ENCODE data around the gene DPP7.
"Not testable (repeated sequence)": the region's sequence is repeated elsewhere in the genome, so short reads cannot be mapped to it uniquely, and the experiment has no call there.

DPP7 gene

DNA sequence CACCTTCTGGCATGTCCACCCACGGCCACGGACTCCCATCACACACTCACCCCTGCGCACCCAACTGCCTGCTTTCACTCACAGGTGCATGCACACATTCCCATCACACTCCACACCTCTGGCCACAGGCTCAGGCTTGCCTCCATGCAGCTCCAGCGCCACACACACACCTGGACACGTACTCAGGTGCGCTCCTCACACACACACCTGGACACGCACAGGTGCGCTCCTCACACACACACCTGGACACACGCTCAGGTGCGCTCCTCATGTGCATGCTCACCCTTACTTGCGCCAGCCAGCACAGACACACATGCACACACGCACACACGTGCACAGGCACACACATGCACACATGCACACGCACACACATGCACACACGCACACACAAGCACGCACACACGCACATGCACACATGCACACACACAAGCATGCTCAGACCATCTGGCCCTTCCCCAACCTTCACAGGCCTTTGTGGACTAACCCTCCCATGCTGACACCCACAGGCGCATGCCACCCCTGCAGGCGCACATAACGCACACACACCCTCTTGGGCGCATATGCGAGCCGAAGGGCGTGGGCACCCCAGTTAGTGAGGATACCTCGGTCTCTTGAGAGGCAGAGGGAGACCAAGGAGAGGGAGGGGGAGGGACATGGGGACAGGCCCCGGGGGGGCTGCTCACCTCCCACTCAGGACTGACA, 32.7 kb upstream of the DPP7 start:
- DNase-seq = no peak

DNA sequence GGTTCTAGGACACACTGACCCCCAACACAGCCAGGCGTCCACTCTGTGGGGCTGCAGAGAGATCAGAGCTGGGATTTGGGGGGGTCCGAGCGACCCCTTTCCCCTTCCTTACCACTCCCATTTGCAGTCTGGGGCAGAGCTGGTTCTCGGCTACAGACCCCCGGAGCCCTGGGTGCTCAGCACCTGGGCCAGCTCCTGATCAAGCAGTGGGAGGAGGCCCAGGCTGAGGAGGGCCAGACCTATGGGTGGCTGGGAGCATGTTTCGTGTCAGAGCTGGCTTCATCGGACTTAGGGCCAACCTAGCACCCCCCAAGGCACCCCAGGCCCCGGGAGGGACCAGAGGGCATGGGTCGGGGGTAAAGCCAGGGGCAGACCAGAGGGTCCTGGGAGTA, 32.0 kb upstream of the DPP7 start:
- DNase-seq = no peak

DNA sequence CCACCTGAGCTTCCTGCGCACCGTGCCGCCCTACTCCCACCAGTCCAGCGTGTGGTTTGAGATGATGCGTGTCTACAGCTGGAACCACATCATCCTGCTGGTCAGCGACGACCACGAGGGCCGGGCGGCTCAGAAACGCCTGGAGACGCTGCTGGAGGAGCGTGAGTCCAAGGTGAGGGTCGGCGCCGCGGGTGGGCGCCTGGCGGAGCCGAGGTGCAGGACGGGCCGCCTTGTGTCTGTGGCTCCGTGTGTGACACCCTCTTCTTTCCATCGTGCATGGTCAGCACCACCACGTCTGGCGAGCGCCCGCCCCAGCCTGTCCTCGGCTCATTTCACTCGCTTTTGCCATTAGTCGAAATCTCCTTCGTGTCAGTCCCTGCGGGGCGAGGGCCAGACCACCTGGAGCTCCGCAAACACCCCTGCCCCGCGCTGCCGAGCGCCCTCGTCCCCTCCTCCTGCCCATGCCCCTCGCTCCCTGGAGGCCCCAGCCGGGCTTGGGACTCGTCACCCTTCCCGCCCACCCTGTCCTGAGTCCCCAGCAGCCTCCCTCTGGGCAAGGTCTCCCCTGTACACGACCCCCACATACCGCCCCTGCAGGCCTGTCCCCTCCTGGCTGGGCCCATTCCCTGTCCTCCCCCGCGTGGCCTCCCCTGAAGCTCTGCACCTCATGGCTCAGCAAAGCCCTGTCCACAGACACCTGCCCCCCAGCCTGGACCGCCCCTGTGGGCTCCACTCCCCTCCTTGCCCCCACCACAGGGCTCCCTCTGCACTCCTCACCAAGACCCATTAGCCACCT, 31.4 kb upstream of the DPP7 start:
- no peak for DNase-seq

DNA sequence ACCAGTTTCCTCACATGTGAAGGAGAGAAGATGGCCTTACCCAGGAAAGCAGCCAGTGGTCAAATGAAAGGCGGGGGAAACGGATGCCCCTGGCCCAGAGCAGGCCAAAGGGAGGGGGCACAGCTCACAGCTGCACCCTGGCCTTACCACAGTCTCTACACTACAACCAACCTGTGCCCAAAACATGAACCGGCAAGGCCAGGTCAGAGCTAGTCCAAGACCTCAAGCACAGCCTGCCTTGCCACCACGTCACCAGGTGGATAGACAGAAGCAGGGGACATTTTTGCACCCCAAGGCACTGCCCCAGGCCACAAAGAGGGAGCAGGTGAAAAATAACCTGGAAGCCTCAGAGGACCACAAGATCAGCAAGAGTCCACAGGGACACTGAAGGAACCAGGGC, 28.9 kb upstream of the DPP7 start:
- DNase-seq = no peak

DNA sequence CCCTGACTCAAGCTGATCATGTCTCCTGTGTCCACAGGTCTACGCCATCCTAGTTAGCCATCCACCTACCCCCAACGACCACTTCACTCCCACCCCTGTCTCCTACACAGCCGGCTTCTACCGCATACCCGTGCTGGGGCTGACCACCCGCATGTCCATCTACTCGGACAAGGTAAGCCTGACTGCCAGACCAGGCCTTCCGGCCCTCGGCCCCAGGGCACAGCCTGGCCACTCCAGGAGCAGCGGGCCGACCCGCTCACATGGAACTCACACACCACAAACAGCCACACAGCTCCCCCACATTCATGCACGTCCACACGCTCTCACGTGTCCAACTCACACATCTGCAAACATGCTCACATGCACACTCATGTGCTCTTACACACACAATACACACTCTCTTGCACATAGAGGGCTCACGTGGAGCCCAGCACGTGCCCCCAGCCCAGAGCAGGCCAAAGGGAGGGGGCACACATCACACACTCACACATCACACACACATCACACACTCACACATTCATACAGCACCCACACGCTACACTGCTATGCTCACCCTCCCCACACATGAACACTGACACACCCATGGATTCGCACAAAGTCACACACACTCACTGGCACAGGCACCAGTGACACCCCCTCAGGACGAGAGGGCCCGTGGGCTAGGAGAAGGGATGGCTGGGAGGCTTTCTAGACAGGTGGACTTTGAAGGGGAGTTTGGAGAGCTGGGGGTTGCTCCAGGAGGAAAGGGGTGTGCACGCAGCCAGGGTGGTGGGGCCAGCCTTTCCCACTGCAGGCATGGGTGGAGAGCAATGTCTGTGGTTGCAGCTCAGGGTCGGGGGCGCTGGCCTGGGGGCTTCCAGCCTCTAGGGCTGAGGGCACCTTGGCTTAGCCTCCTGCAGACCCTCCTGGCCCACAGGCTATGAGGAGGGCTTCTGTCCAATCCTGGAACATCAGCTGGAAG, 27.7 kb upstream of the DPP7 start:
- DNase-seq = no peak

DNA sequence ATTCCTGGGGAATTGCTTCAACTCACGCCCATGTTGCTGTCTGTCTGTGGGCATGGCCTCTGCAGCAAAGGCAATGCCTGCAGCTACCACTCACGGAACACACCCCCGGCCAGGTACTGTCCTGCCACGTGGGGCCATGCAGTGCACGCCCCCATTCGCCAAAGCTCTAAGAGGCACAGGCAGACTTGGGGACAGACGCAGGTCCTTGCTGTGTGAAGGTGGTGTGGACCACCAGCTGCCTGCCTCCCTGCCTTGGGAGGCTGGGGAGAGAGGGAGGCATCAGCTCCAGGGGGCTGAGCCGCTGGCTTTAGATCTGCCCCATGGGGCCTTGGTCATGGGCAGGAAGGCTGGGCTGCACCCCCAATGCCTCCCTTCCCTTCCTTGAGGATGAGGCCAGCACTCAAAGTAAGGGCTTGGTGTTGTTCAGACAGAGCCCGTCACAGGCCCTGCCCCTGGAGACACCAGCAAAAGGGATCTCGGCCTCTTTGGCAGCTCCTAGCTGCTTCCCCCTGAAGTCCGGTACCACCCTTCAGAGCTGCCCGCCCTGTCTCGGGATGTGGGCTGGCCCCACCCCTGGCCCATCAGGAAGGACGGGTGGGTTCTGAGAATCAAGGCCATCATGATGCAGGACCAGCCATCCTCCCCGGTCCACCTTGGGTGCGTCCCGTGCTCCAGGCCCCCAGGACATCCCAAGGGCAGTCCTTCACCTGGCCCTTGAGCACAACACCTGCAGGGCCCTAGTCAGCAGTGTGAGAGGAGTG, 26.7 kb upstream of the DPP7 start:
- DNase-seq = no peak

DNA sequence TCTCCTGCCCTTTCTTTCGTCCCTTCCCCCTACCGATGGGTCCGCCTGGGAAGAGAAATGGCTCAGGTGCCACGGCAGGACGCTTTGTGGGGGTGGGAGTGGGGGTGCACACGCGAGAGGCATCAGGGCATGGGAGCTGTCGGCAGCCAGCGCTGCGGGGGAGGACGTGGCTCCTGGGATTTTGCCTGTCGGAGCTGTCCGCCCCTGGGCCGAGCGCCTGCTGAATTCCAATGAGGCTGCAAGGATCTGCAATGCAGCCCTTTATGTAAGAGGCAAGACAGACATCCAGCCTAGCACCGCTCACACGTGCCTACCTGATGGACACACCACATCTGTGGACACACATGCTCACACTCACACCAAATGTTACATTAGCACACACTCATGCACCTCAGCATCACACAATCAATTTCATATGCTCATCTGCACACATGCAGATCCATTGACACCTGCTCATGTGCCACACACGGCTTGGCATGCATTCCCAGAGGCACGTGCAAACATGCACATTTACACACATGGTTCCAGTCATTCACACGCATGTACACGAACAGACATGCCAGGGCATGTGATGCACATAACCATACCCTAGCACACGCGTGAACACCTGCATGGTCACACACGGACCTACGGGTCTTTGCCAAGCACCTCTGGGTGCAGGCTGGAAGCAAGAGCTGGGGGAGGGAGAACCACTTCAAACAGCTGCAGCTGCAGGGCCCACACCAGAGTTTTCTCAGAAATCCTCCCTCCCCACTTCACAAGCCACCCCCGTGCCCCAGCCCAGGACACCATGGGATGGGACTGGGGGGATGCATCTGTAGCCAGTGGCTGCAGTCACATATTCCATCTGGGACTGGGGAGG, 25.8 kb upstream of the DPP7 start:
- DNase-seq = no peak

DNA sequence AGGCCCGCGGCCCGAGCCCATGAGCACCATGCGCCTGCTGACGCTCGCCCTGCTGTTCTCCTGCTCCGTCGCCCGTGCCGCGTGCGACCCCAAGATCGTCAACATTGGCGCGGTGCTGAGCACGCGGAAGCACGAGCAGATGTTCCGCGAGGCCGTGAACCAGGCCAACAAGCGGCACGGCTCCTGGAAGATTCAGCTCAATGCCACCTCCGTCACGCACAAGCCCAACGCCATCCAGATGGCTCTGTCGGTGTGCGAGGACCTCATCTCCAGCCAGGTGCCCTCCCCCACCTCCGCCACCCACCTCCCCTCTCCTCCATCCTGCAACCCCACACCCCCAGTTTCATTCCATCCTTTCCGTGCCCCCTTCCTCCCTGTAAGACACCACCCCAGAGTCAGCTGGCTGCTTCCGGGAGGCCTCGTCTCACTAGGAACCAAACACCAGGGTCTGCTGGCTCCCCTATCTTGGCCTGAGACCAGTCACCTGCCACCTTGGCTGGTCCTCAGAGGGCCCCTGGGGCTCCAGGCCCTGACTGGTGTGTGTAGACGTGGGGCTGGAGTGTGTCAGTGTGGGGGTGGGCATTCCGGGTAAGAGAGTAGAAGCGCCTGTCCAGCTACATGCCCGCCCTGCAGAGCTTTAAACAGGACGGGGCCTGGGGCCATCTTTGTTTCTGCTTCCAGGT, 25.1 kb upstream of the DPP7 start:
- no peak for DNase-seq

DNA sequence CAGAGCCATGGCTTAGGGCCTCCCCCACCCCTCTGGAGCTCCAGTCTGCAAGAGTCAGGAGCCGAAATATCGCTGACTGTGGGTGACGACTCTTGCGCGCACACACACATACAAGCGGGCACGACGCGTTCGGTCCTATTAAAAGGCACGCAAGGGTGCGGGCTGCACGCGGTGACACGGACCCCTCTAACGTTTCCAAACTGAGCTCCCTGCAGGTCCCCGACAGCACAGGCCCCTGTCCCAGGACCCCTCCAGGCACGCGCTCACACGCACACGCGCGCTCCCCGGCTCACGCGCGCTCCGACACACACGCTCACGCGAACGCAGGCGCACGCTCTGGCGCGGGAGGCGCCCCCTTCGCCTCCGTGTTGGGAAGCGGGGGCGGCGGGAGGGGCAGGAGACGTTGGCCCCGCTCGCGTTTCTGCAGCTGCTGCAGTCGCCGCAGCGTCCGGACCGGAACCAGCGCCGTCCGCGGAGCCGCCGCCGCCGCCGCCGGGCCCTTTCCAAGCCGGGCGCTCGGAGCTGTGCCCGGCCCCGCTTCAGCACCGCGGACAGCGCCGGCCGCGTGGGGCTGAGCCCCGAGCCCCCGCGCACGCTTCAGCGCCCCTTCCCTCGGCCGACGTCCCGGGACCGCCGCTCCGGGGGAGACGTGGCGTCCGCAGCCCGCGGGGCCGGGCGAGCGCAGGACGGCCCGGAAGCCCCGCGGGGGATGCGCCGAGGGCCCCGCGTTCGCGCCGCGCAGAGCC, 24.4 kb upstream of the DPP7 start, which contains the start of gene GRIN1:
Gene GRIN1 (plus strand): TSS at position 433 of the 746 bp plus-strand sequence. CDS start 333 bp downstream, outside the sequence.
- no peak for DNase-seq

DNA sequence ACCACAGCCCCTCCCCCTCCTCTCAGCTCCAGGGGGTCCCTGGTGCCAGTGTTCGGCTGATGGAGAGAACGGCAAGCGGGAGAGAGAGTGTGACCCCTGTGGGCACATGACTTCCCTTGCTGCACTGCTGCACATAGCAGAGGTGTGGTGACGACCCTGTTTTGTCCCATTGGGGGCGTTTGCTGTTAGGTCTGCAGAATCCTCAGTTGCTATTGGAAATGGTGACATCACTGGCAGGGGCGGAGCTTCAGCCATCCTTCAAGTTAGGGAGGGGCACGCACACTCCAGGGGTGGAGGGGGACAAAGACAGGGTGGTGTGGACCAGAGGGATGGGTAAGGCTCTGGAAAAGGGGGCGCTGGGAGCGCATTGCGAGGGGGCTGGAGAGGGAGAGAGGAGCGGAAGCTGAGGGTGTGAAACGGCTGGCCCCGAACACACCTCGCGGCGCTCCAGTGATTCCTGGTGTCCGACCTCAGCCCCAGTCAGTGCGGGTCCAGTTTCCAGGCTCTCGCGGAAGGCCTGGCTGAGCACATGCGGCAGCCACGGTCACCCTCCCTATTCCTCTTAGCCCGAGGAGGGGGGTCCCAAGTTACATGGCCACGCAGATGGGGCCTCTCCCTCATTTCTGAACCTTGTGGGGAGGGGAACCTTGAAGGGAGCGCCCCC, 23.7 kb upstream of the DPP7 start:
- DNase-seq = no peak

DNA sequence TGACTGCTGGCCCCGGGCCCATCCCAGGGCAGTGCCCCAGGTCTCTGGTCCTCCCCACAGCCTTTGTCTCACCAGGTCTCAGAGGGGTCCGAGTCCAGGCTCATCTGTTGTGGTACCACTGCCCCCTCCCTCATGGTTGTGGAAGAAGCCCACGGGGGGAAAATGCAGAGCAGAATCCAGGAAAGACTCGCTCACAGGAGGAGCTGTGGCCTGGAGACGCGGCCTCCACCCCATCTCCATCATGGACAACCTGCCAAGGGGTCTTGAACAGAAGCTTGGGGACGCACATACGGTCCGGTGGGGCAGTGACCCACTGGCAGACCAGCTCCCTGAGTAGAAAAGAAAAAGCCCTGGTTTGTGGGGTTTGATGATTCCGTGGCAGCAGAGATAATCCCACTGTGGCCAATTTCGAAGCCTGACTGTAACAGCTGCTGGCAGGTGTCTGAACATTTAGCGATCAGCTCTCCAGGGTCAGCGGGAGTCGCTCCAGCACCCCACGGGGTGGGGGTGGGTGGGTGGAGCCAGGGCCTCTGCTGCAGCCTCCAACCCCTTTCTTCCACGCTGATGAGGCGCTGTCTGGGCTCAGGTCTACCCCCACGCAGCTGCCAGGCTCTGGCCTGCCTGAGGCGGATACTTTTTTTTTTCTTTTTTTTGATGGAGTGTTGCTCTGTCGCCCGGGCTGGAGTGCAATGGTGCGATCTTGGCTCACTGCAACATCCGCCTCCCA, 22.5 kb upstream of the DPP7 start:
- no peak for DNase-seq

DNA sequence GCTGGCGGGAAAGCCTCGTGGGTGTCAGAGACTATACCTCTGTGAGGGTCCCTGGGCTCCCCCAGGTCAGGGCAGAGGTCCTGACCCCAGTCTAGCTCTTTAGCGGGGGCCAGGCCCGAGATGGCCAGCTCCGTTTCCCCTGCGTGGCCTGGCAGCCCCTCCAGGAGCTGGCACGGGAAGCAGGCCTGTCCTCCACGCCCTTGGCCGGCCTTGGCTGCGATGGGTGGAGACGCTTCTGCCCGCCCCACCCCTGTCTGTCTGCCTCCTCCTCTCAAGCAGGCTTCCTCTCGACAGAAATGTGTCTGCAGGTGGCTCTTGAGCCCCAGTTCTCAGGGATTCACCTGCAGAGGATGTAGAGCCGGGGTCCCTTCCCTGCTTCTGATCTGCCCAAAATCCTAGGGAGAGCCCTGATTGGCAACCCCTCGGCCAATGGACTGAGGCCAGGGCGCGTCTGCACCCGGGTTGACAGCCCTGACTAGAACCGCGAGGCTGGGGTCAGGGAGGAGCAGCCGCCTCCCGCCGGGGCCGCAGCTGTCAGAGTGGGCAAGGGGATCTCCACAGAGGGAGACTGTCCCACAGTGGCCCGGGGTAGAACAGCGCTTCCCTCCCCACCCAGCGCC, 21.8 kb upstream of the DPP7 start:
- DNase-seq = no peak

DNA sequence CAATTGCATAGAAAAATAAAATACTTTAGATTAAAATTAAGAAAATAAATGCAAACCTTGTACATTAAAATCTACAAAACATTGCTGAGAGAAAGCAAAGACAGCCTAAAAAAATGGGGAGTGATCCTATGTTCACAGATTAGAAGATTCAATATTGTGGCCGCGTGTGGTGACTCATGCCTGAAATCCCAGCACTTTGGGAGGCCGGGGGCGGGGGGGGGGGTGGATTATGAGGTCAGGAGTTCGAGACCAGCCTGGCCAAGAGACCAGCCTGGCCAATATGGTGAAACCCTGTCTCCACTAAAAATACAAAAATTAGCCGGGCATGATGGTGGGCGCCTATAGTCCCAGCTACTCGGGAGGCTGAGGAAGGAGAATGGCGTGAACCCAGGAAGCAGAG, 20.6 kb upstream of the DPP7 start:
- DNase-seq = not testable (repeated sequence)

DNA sequence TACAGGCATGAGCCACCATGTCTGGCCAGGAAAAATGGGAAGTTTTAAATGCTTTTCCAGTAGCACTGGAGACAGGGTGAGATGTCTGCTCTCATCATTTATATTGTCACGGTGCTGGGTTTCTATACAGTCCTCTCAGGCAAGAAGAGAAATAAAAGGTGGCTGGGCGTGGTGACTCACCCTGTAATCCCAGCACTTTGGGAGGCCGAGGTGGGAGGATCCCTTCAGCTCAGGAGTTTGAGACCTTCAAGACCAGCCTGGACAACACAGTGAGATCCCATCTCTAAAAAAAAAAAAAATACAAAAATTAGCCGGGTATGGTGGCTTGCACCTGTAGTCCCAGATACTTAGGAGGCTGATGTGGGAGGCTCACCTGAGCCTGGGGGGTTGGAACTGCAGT, 19.7 kb upstream of the DPP7 start:
- no peak for DNase-seq

DNA sequence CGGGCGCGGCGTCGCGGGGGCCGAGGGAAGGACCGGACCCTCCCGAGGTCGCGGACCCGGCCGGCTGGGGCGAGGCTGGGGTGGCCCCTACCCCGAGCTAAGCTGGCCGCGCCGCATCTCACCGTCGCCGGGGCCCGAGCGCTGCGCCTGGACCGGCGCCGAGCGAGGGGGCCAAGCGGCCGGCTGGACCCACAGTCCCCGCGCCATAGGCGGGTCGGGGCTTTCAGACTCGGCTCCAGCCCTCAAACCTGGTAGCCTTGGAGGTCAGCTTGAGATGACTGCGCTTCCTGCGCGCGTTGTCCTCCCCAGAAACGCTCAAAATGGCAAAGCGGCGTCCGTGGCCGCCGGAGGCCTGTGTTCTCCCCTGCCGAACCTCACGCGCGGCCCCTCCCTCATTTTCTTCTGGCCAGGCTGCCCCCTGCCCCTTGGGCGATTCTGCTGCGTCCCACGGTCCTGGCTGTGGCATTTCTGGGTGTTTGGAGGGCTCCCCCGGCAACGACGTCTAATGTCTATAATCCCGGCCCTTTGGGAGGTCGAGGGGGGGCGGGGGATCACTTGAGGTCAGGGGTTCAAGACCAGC, 15.7 kb upstream of the DPP7 start:
- DNase-seq = no peak

DNA sequence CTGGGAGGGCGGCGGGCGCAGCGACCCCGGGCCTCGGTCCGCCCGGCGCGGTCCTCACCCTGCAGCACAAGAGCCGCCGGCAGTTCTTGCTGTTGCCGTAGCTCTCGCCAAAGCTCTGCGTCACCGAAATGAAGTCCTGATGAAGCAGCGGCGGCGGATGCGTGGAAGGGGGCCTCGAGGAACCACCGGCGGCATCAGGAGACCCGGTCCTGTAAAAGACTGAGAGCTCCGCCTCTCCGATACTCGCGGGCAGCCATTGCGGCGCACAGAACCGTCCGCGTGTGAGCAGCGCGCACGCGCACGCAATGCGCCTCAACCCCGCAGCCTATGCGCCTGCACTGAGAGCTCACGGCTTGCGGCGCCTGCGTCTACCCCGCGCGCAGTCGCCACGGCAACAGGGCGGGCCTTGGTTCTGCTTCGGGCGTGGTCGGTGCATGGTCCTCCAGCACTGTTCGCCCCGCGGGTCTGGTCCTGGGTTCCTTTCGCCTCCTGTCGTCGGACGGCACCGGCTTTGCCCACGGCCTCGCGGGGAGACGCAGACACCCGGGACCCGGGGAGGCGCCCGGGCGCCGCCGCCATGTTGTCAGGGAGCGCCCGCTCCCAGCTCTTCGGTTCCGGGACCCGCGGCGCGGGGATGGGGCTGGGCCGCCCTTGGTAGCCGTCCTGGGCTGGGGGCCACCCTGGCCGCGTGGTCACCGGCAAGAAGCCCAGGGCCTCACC, 15.1 kb upstream of the DPP7 start:
- peak; percentile 43 for DNase-seq

DNA sequence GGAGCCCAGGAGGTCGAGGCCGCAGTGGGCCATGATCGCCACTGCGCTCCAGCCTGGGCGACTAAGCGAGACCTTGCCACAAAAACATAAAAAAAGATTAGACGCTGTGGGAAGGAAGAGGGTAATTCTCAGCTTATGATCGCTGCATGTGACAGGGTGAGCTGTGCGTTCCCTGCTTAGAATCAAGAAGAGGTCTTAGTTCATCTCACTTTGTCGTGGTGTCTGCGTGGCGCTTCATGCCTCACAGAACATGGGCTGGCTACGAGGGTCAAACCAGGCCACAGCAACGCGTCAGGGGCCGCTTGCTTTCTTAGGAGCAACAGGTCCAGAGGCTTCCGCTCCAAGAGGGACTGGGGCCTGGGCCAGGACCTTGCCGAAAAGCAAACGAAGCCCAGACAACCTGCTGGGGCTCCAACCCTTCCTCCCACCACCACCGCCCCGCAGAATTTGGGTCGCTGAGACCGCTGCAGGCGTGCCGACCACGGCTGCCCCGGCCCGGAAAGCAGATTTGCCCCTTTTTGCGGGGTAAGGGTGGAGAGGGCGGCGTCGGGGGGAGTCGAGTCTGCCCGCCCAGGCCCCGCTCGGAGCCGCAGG, 14.4 kb upstream of the DPP7 start:
- no peak for DNase-seq
